Measurements from ENCODE around the gene HDLBP. TPM values are rescaled to one million over a fixed set of nuclear protein-coding genes. Genes with fewer than 3 reads are reported as not detected.
A peak's percentile ranks its signal among the peaks of the same experiment; 100 is the strongest.
"Not testable (repeated sequence)": the region's sequence is repeated elsewhere in the genome, so short reads cannot be mapped to it uniquely, and the experiment has no call there.

Gene HDLBP
- polyA plus RNA-seq, 10 donors = 325 to 426 (median 361) TPM

GRCh38 chr2:241339839-241340630 is 24.6 kb upstream of the HDLBP start:
- peak in 1 of 3 donors; percentile 40 for DNase-seq

- DNase-seq = no peak
Observed at GRCh38 chr2:241334813-241335212, 19.3 kb upstream of the HDLBP start.

DNA sequence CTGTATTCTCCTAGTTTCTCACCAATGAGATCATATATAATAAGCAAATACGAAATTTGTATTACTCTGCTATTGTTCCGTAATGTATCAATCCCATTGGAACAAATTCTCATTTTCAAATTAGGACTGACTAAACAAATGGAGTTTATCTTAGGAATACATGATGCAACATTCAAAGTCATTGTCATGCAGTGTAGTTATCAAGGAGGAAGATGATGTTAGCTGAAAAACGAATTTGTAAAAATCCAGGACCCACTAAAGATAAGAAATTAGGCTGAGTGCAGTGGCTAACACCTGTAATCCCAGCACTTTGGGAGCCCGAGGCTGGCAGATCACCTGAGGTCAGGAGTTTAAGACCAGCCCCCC is 15.1 kb upstream of the HDLBP start:
- DNase-seq = no peak

DNA sequence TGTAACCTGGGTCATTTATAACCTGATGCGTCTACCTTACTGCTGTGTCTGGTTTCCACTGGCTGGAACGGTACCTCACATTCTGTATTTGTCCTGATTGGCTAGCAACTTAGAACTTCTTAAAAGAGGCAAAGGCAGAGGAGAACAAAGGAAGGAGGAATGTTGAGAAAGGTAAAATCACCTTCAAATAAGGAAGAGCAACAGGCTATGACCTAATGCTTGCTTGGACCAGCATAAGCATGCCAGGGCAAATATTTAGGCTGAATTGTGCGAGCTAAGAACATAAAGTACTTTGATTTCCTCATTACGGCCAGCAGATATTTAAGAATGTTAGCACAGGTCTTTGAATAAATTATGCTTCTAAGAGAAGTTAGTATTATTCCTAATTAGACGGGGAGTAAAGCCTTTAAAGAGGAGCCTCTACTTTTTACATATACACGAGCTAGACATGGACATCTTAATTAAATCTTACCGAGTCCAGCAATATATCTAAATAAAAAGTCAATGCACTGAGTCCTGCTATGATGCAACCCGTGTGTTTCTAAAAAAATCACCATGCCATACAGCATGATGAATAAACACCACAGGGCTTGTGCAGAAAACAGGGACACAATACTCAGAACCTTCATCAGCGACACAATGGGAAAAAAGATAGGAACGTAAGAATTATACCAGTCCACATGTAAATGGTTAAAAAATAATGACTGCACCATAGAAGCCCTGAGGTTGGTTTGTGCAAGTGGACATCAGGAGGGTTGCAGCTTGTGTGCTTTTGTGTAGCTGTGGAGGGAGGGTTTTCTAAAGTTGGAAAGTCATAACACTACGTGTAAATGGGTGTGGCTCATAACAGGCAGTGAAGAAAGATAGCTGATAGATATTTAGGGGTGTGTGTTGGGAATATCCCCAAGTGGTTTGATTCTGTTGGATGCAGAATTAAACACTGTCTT is 14.5 kb upstream of the HDLBP start:
- no peak for DNase-seq

DNA sequence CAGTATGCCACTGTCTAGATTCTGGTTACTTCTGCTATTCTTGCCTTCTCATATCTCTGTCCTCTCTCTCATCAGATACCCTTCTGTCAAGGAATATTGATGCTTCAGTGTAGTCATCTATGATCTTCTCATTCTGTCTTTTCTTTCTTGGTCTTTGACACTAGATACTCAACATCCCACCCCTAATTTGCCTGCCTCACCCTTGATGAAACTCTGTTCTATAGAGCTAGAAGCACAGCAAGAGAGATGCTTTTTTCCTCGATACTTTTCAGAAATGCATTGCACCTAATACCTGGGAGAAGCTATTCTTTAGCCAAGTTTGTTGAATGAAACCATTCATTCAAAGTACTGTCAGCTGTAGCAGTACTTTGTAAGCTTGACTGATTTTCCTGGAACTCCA is 9.8 kb upstream of the HDLBP start:
- DNase-seq = no peak

DNA sequence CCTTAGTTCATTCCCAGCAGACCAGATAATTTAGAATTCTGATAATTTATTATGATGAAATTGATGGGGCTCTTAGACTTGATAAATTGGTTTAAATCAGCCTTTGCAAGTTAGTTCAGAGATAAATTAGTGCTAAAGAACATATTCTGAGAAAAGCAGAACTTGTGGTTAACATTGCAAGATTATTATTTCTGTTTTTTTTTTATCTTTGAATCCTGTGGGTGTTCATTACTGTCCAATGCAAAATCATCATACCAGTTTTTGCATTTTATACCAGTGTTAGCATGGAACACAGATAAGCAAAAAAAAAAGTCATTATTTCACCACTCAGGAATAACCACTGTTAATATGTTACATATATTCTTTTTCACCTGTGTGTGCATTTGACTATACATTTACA is 9.3 kb upstream of the HDLBP start:
- no peak for DNase-seq

- DNase-seq = no peak
Observed at GRCh38 chr2:241323778-241324177, 8.3 kb upstream of the HDLBP start.

DNA sequence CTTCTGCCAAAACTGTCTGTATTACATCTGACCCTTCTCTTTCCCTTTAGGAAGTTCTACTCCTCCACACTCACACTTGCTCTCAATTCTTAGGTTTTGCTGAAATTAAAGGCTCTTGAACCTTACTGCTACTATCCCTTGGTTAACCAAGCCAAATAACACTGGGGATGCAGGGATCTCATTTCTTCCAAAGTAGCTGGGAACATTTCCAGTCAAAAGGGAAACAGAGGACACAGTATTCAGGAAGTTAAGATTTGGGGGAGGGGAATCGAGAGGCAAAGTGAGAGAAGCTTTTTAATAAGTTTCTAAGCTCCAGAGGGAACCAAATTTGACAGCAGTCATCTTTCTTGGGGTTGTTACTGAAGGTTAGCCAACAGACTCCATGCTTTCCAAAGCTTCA is 6.4 kb upstream of the HDLBP start:
- DNase-seq = peak in 2 of 3 donors; percentile 36 to 53

GRCh38 chr2:241321033-241321432 is 5.6 kb upstream of the HDLBP start:
- no peak for DNase-seq

GRCh38 chr2:241320394-241320793 is 4.9 kb upstream of the HDLBP start:
- DNase-seq = no peak

DNA sequence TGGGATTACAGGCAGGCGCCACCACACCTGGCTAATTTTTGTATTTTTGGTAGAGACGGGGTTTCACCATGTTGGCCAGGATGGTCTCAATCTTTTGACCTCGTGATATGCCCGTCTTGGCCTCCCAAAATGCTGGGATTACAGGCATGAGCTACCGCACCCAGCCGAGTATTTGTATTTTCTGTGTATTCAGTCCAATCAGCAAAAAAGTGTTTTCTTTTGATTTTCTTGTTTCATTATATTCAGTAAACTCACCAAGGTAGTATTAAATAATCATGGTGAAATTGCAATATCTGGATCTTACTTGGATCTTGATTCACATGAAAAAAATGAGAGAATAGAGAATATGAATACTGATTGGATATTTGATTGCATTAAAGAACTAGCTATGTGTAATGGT is 3.4 kb upstream of the HDLBP start:
- not testable (repeated sequence) for DNase-seq

DNA sequence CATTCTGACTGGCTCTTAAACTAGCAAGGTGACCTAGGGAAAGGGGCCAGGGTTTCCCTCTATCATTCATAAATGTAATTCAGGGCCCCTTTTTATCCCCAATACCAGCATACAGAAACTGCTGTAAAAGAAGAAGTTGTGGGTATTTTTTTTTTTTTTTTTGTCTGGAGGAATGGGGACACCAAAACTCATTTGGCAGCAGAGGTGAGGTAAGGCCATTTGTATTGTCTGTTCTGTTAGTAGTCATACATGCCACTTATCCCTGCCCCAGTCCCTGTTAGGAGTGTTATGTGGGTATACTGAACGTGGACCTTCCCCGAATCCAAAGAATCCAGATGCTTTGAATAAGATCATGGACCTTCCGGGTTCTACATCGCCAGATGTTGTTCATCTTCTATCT is 1.9 kb upstream of the HDLBP start:
- DNase-seq = no peak

DNA sequence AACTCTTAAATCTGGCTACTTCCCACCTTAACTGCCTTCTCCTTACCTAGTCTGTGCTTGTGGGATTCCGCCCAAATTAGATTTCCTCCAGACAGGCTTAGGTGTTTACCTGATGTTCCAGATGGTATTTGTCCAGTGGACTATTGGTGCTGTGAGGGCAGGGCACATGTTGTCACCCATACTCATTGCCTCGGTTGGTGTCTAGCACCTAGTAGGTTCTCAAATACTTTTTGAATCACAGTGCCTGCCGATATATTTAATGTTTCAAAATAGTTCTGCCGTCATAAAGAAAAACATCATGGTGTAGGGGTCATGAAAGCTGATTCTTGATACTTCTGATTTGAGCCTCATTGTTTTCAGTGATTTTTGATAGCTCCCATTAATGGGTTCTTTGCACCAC is 1.4 kb upstream of the HDLBP start:
- DNase-seq = no peak

DNA sequence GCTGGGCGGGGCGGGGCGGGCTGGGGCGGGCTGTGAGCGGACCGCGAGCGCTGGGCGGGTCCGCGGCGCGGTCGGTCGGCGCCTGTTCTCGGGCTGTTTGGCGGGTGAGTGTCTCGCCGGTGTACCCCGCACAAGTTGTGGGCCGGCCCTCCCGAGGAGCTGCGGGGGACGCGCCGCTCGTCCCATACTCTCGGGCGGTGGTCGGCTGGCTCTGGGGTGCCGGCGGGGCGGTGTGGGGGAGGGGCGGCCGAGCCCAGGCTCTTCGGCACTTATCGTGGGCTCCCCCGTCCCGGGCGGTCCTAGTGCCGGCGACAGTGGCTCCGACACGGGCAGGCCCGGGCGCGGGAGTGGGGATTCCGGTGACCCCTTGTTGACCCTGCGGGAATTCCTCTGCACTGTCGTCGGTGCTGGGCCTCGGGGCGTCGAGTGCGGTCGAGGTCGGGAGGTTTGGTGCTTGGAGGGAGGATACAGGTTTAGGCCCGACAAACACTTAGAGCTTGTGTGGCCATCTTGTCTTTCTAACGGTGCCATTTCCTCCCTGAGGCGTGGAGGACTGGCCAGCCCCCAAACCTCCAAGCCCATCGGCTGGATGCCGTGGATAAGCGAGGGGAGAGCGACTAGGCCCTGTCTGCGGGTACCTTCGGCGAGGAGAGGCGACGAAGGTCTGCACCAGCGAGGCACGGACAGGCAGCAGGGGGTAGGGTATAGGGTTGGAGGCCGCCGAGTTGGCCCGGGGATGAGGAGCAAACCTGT is 583 bp upstream of the HDLBP start, which contains the start of gene SEPTIN2:
Gene SEPTIN2, plus strand, starts transcription at position 47 of the 753 bp plus-strand sequence. CDS start 8,308 bp downstream, outside the sequence.
- peak; percentile 62 to 96 (median 82) for DNase-seq

- DNase-seq = peak in 1 of 3 donors; percentile 38
Observed at GRCh38 chr2:241314226-241315092, 1.0 kb downstream of the HDLBP start.

DNA sequence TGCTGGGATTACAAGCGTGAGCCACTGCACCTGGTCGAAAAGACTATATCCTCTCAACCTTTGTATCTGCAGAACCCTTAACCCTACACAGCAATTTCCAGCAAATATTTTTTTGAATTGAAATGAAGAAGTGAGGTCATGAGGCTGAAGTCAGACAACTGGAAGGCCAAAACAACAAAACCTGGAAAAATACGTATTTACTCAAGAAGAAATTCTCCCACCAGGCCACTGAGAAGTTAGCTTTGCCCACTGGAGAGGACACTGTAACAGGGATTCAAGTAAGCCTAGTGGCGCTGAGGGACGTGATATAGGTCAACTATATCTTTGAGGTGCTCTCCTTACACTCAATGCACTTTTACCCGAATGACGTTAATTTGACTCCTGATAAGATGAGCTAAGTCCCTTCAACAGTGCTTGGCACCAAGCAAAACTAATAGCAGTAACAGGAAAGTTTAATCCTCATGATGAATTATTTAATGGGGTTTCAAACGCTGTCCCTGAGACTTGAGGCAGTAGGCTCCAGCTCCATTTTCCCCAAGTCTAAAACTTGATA is 1.9 kb downstream of the HDLBP start:
- DNase-seq = no peak

GRCh38 chr2:241312082-241312481 is 3.4 kb downstream of the HDLBP start:
- DNase-seq = no peak

DNA sequence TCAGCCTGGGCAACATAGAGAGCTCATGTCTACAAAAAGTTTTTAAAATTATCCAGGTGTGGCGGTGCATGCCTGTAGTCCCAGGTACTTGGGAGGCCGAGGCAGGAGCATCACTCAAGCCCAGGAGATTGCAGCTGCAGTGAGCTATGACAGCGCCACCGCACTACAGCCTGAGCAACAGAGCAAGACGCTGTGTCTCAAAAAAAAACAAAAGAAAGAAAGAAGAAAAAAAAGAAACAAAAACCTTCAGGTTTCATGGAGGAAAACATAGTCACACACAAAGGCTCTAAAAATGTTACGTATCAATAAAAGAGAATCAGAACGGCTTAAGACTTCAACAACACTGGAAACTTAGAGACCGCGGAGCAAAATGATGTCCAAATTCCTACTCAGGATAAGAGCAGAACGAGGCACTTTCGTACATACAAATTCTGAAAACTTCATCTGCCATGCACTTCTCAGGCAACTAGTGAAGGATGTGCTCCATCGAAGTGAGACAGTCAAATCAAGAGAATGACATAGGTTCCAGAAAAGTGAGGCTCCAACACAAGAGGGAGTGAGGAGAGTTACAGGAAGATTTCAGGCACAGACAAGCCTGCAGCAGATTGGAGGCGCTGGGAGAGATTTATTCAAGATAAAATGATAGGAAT is 4.4 kb downstream of the HDLBP start:
- DNase-seq = no peak

DNA sequence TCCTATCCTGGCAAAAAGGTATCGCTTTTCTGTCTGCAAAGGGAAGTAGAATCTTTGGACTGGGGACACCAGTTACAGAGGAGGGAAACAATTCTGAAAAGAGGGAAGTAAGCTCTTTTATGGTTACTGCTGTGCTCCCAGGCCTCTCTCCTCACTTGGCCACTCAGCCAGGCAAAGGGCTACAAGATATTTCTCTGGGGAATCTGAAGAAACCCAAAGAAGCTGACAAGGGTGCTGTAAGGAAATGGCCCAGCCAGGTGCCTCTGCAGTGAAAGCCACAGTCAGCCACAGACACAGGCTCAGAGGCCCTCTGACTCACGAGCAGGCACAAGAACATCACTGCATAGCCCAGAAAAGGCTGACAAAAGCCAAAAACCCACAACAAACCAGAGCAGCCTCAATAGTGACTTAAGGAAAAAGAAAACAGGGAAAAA is 5.8 kb downstream of the HDLBP start:
- DNase-seq = no peak
